Stimulated activated CD8-positive, alpha-beta memory T cell treated with anti-CD3 and anti-CD28 coated beads, Interleukin-4, amount 100 ng/mL, for 48 hours (primary cell): ENCODE data around the gene DDX24.

Experiments used
- DNase-seq: peaks from one replicate; pipeline ENCODE4 v3.0.0-alpha.2; 2020

DDX24 gene, protein sequence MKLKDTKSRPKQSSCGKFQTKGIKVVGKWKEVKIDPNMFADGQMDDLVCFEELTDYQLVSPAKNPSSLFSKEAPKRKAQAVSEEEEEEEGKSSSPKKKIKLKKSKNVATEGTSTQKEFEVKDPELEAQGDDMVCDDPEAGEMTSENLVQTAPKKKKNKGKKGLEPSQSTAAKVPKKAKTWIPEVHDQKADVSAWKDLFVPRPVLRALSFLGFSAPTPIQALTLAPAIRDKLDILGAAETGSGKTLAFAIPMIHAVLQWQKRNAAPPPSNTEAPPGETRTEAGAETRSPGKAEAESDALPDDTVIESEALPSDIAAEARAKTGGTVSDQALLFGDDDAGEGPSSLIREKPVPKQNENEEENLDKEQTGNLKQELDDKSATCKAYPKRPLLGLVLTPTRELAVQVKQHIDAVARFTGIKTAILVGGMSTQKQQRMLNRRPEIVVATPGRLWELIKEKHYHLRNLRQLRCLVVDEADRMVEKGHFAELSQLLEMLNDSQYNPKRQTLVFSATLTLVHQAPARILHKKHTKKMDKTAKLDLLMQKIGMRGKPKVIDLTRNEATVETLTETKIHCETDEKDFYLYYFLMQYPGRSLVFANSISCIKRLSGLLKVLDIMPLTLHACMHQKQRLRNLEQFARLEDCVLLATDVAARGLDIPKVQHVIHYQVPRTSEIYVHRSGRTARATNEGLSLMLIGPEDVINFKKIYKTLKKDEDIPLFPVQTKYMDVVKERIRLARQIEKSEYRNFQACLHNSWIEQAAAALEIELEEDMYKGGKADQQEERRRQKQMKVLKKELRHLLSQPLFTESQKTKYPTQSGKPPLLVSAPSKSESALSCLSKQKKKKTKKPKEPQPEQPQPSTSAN

DNA sequence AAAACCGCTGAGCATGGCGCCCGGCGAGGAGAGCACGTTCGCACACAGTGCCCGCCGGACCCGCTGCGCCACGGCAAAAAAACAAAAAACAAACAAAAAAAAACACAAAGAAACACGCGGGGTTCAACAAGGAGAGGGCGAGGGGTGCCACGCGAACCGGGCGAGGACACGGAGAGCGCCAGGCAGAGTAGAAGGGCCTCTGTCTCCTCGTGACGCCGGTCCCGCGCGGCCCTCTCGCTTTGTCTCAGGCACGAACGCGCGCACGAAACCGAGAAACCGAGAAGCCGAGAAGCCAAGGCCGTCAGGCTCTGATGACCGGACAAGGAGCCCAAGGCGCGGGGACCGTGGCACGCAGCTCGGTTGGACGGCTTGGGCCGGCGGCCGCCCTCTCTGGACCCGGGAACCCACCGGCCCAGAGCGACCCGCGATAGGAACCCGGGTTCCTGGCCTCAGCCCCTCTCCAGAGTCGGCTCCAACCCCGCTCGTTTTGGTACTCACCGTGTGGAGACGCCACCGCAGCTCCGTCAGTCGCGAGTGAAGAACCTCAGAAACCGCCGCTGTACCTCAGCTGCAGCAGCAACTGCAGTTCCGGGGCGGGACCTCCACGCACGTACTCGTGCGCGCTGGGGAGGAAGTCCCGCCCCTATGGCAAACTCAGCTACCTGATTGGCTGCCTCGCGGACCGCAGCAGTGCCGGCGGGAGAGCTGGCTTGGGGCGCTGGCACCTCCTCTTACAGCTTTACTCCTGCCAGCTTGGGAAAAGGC is at the start of gene DDX24, which contains the start of gene IFI27L1:
DDX24 (minus strand) TSS at position 582 of the 765 bp plus-strand sequence. CDS start 1,460 bp downstream, outside the sequence.
IFI27L1 (plus strand) TSS at position 690 of the 765 bp plus-strand sequence. CDS start 15,628 bp downstream, outside the sequence.
- DNase-seq = peak; percentile 98

DNA sequence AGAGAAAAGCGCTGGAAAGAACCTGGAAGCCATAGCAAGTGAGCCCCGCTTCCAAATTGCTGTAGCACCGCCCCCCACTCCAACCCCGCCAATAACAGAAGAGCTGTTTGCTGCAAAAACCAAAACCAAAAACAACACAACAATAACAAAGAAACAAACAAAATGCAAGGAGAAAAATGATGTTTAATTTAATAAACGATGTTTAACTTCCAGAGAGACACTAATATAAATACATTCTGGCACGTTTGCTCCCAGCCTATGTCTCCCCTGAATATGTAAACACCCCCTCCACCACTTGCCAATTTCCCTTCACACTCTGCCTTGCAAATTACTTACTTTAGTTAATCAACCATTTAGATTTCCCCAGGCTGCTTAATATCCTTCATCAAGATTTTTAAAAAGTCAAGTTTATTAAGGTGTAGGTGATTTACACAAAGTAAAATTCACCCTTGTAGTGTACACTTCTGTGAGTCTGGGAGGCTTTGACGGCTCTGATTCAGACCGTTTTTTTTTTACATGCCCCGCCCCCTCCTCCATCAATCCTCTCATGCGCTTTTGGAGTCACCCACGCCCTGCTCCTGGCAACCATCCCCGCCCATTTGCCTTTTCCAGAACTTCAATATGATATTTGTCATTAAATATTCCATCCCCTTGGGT is 48.9 kb upstream of the DDX24 start:
- DNase-seq = peak; percentile 47

DNA sequence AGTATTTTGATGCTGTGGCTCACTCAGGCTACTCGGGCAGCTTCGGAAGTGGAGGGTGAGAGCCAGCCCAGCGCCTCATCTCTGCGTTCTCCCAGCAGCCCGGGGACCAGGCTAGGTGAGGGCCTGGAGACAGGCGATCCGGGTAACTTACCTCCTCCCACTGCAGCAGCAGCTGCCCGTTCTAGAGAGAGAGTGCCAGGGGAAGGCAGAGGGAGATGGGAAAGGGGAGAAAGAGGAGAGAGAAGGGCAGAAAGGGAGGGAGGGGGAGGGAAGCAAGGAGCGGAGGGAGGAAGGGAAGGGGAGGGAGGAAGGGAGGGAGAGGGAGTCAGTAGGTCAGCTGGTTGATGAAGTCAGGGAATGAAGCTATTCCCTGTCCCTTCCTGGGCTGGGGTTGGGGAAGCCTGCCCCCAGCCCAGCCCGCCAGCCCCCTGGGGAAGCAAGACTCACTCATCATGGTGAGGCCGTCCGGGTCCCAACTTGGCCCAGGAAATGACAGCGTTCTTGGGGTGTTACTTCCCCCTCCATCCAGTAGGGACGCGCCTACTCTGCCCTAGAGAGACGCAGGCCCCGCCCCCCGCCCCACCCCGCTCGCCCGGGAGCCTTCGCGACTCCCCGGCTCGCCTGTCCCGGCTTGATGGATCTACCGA is 48.2 kb upstream of the DDX24 start, which contains the start of gene IFI27L2:
IFI27L2 (minus strand) TSS at position 494 of the 647 bp plus-strand sequence; CDS start at position 454, 40 bp downstream.
- DNase-seq = peak; percentile 79

DNA sequence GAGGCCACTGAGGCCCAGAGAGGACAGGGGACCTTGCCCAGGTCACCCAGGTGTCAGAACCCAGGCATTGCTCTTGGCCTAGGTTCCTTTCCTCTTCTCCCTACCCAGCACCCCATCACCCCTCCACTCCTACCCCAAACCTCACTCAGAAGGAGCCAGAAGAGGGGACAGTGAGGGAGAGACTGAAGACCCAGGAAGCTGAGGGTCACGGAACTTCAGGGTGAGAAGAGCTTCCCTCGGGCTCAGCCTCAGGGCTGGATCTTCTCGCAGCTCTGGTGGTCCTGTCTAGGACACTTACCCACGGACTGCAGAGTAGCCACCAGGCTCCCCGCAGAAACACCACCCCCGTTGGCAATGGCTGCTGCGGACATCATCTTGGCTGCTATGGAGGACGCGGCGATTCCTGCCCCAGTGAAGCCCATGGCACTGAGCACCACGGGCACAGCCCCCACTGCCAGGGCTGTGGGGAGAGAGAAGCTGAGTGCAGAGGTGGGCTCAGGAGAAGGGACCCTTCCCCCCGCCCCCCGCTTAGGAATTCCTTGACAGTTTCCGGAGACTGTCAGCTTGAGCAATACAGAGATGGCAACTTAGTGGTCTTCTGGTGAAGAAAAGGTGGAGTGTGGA is 47.3 kb upstream of the DDX24 start:
- no peak for DNase-seq

DNA sequence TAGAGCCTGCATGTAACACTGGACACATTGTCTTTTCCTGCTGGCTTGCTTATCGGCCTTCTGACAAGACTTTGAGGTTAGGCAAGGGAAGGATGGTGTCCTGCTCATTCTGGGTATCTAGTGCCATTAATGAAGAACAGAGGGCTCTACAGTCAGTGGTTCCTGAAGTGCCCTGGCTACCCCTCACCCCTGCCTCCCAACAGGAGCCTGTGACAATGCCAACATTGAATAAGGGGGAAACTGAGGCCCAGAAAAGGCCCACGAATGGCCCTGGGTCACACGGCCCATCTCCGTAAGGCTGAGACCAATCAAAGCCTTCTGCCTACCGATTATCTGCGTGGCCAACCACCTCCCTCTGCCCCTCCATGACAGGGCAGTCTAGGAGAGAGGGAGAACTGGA is 46.3 kb upstream of the DDX24 start:
- DNase-seq = no peak

DNA sequence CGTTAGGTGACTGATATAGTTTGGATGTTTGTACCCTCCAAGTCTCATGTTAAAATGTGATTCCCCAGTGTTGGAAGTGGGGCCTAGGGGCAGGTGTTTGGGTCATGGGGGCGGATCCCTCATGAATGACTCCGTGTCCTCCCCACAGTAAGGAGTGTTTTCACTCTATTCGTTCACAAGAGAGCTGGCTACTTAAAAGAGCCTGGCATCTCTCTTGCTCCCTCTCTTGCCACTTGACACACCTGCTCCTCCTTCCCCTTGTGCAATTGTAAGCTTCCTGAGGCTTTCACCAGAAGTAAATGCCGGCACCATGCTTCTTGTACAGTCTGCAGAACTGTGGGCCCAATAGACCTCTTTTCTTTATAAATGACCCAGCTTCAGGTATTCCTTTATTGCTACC is 45.8 kb upstream of the DDX24 start:
- DNase-seq = no peak

DNA sequence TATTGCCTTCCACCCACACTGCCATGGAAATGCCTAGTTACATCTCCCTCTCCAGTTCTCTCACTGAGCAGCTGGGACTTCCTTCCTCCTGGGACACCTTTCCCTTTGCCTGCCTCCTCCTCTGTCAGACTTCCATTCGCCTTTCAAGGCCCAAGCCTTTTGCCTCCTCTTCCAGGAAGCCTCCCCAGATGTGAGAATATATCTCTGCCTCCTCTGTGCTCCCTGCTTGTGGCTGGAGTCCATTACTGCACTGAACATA is 45.3 kb upstream of the DDX24 start:
- no peak for DNase-seq

DNA sequence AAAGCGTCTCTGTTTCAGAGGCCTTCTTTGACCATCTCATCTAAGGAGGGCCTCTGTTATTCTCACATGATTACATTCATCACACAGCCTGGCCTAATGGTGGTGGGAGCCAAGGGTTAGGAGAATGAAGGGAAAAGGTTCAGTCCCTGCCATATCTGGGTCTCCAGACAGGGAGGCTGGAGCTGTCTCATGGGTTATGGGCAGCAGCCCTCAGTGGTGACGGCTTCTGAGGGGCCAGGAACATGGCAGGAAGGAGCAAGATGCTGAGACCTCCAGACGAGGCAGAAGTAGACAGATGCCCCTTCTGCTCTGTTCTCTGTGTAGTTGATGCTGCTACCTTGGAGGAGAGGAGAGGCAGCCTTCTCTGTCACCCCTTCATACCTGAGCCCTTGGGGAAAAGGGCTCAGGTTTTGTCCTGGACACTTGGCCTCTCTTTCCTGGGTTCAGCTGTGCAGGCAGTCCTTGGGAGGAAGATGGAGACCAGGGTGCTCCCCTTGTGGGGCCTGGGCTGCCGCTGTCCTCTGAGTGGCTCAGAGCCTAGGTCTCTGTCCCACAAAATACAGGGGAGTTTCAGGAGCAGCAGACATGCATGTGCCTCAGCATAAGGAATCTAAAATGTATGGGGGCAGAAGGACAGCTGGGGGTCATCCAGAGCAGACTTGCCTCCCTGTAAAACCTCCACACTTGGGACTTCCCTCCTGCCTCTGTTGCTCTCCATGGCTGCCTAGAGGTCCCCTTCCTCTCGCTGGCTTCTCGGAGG is 44.8 kb upstream of the DDX24 start:
- no peak for DNase-seq

DNA sequence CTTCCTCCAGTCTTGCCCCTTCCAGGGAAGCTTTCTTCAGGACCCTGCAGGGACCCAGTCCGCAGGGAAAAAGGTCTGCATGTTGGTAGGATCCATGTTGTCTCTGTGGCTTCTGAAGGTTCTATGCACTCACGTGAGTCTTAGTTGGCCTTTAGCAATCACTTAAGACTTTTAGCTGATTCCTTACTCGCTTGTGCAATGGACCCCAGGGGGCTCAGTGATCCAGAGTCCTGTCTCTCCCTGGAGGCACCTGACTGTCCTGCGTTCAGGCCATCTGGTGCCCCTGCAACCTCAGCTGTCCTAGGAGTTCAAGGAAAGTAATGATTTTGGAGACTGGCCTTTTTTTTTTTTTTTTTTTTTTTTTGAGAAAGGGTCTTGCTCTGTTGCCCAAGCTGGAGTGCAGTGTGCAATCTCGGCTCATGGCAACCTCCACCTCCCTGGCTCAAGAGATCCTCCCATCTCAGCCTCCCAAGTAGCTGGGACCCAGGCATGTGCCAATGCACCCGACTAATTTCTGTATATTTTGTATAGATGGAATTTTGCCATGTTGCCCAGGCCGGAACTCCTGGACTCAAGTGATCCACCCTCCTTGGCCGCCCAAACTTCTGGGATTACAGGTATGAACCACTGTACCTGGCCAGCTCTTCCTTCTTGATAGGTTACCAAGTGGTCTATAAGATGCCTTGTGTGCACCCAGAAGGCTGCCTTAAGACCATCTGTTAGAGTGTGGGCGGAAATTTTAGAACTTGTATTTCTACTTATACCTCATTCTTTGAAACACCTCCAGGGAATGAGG is 43.8 kb upstream of the DDX24 start:
- DNase-seq = no peak

DNA sequence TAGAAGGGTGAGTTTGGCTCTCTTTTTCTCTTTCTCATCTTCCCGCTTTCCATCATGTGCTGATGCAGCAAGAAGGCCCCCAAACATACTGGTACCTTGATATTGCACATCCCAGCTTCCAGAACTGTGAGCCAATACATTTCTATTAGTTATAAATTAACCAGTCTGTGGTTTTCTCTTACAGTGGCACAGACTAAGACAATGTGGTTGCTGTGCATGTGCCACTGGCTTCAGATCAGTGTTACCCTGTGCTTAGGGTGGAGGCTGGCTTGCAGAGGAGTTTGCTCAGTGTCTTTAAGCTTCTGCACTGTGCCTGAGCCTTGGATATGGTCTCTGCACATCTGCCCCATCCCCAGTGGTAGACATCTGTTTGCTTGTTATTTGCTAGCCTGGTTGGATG is 42.9 kb upstream of the DDX24 start:
- no peak for DNase-seq

DNA sequence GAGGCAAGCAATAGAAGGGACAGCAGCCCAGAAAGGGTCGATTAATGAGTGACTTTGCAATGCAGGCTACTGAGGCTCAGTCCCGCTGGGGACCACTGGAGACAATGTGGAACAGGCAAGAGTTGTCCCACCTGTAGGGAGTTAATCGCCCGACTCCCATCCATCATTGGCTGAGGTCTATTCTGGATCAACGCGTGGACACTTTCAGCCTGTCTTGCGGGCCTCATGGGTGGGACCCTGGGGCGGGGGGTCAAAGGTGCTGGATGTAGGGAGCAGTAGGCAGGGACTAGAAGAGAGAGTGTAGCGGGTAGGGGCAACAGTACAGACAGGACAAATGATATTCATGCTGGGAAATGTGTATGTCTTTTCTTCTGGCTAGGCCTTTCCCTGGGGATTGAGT is 42.3 kb upstream of the DDX24 start:
- peak; percentile 18 for DNase-seq

DNA sequence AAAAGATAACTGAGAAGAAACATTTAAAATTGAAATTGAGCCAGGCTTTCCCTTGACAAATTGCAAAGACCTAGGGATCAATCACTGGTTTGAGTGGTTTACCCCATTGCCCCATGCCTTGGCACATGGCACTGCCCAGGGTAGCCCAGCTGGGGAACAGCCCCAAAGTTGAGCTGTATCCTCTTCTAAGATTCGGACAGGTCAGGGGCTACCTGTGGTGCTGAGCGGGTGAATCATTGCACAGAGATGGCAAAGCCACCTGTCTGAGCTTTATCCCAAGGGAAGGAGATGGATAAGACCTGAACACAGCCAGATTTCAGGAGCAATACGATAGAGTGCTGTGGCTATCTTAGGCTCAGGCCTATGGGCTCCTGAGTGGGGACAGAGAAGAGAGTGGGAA is 41.4 kb upstream of the DDX24 start:
- no peak for DNase-seq

DNA sequence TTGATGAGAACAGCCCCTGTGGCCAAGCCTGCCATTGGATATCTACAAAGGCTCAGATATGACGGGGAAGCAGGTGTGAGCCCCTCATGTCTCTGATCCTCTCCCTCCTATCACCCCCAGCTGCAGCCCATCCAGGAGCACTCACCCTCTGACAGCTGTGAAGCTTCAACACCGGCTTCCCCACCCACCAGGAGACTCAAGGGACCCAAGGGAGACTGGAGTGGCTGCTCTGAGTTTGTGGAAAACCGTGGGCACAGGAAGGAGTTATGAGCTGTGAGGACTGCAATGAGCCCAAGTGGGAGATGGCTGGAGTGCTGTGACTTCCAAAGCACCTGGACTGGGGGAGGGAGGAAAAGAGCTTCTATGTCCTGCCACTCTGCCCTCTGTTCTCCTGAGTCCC is 40.5 kb upstream of the DDX24 start:
- no peak for DNase-seq

DNA sequence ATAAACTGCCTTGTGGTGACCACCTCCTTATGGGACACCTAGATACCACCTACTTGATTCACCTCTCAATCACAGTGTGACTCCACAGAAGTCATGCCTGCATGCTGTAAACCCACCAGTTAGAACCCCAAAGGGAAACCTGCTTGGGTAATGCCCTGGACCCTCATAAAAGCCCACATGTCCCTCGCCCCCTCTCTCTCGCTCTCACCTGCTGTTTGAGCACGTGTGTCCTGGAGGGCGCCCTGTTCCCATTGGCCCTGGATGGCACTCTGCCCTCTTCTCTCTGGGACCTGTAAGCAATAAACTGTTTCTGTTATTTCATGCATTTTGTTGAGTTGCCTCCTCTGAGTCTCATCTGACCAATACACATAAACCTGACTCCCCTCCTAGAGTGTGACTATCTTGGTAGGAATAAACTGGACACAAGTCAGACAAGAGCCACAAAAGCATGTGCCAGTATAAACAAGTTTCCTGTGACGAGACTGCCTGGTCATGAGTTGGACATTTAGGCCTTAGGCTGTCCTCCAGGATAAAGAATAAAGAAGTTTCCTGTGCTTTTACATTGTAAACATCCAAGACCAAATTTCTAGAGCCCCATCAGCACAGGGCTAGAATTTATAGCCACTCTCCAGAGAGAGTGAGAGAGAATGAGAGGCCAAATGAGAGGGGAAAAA is 39.8 kb upstream of the DDX24 start:
- peak; percentile 12 for DNase-seq

DNA sequence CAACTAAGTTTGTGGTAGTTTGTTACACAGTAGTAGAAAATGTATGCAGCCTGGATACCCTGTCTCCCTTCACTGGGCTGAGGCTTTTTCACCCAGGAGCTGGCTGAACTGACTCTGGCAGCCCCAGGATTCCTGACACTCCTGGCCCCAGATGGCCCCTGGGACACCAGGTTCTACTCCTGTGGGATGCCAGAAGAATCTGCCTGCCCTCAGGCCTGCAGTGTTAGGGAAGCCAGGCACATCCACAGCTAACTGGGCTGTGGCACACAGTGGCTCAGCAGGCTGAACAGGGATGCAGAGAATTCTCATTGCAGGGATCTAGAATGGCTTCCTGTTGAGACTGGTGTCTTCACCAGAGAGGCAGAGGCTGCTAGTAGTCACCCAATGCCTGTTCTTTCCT is 38.1 kb upstream of the DDX24 start:
- DNase-seq = no peak

DNA sequence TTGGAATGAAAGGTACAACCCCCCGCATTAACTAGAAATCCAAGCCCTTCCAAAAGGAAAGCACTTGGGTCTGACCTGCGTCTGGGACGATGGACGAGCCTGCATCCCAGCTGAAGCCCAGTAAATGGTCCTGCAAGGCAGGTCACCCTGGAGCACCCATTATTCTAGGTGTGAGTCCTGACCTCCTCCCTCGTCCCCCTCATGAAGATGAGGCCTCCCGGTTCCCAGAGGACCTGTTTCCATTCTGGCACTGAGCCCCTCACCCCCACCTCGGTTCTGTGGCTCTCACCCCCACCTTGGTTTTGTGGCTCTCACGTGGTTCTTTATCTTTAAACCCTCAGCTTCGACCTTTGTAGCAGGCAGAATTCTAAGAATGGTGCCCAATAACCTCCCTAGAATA is 36.9 kb upstream of the DDX24 start:
- no peak for DNase-seq

DNA sequence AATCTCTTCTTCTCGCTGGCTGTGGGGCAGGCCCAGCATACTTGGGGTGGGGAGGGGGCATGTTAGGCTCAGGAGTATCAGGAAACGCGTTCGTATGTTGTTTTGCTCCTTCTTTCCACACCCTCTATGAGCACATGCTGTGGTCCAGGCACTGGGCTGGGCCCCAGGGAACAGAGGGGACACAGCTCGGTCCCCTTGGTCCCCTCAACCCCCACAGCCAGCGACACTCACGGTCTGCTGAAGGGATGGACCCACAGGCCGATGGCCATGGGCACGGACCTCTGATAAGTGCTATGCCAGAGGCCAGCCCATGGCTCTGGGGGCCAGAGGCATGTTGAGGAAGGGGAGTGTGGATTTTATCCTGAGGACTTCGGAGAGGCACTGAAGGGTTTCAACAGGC is 35.7 kb upstream of the DDX24 start:
- no peak for DNase-seq

DNA sequence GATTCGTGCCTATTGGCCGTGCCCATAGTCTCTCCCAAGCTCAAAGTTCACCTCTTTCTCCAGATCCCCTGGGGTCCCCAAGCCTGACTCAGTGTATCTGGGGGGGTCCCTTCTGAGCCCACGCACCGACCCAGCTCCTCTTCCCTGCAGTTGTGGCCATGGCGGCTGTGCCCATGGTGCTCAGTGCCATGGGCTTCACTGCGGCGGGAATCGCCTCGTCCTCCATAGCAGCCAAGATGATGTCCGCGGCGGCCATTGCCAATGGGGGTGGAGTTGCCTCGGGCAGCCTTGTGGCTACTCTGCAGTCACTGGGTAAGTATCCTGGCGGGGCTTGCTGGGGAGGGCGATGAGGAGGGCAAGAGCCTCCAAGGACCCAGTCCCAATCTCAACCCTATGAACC is 34.6 kb upstream of the DDX24 start:
- no peak for DNase-seq

DNA sequence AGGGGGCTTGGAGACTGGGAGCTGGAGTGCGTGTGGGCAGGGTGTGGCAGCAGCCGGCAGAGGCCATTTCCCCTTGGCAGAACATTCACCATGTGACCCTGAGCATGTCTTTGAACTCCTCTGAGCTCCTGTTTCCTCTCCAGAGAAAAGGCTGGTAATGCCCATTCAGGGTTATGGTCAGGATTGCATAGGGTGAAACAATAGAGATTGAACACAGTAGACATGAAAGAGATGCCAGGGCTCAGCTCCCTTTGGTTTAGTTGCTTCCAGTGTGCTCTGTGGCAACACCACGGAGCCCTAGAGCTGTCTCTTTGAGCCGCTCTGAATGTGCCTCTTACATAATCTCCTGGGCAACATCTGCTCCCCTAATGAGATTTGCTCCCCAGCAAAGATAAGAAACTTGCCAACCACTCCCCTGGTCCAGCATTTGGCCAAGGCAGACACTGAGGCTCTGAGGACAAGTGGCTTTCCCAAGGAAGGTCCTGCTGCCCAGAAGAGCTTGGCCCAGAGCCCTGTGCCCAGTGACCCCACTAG is 34.1 kb upstream of the DDX24 start:
- peak; percentile 7 for DNase-seq
